Endodermal cell (in vitro differentiated cells): ENCODE results near the gene TLE1. TPM values are rescaled to one million over a fixed set of nuclear protein-coding genes. Genes with fewer than 3 reads are reported as not detected.

ENCODE experiments used
- DNase-seq: peaks from one replicate; pipeline ENCODE4 v3.0.0-alpha.2; 2017
- H3K27ac ChIP-seq: 2 replicates; pipeline ENCODE4 v1.5.1; 2013; ENCODE audit warnings: mild to moderate bottlenecking, low read depth, low read length, moderate library complexity
- H3K27me3 ChIP-seq: 2 replicates; pipeline ENCODE4 v1.6.1; 2013; ENCODE audit warnings: mild to moderate bottlenecking, low read length, moderate library complexity; ENCODE audit not compliant: insufficient read depth, control insufficient read depth, poor library complexity, severe bottlenecking
- H3K36me3 ChIP-seq: 2 replicates; pipeline ENCODE4 v1.7.0; 2013; ENCODE audit warnings: mild to moderate bottlenecking, low read length, moderate library complexity; ENCODE audit not compliant: control insufficient read depth, insufficient read depth
- H3K4me1 ChIP-seq: one replicate; pipeline ENCODE4 v1.7.0; 2013; ENCODE audit warnings: low read length; ENCODE audit not compliant: control insufficient read depth, insufficient read depth
- H3K4me3 ChIP-seq: 2 replicates; pipeline ENCODE4 v1.5.1; 2013; ENCODE audit warnings: mild to moderate bottlenecking, low read length, moderate library complexity
- H3K9ac ChIP-seq: 2 replicates; pipeline ENCODE4 v1.6.1; 2013; ENCODE audit warnings: mild to moderate bottlenecking, low read length, moderate library complexity; ENCODE audit not compliant: poor library complexity, severe bottlenecking; ENCODE audit errors: extremely low read depth
- H3K9me3 ChIP-seq: 2 replicates; pipeline ENCODE4 v1.6.1; 2013; ENCODE audit warnings: mild to moderate bottlenecking, low read length, moderate library complexity; ENCODE audit not compliant: control insufficient read depth
- H3K27ac Mint-ChIP-seq: 2 replicates; pipeline ENCODE4 v1.8.0; 2020; ENCODE audit warnings: mixed read lengths
- H3K27me3 Mint-ChIP-seq: 2 replicates; pipeline ENCODE4 v1.8.0; 2021; ENCODE audit warnings: mild to moderate bottlenecking, mixed read lengths; ENCODE audit not compliant: insufficient read depth
- H3K36me3 Mint-ChIP-seq: 2 replicates; pipeline ENCODE4 v1.8.0; 2020; ENCODE audit warnings: low read depth, mixed read lengths
- H3K4me1 Mint-ChIP-seq: 2 replicates; pipeline ENCODE4 v1.8.0; 2020; ENCODE audit warnings: mixed read lengths
- H3K4me3 Mint-ChIP-seq: 2 replicates; pipeline ENCODE4 v1.8.0; 2020; ENCODE audit warnings: mild to moderate bottlenecking, moderate library complexity, mixed read lengths
- H3K9me3 Mint-ChIP-seq: 2 replicates; pipeline ENCODE4 v1.8.0; 2020; ENCODE audit warnings: mild to moderate bottlenecking, mixed read lengths
- CTCF ChIP-seq: fragments of 200-600 bp; sonication (generic); conservative IDR thresholded peaks from 2 replicates; pipeline ENCODE4 v1.5.0; 2021; ENCODE audit warnings: antibody characterized with exemption, mild to moderate bottlenecking
- WGBS, 2 experiments: methylation state at CpG; one replicate each; pipeline versions ENCODE4 v1.1.5 to v1.1.7; 2013; ENCODE audit warnings: missing lambda C conversion rate in 2 of 2, mixed read lengths in 1 of 2; ENCODE audit not compliant: insufficient coverage in 1 of 2, insufficient read length in 1 of 2; 5-methylcytosine and 5-hydroxymethylcytosine counted together
- total RNA-seq, 2 donors: library from RNA; stranded (reverse); fragmentation: NEBNext Ultra II Directional in 1 of 2; extraction: Animal tissue kit (Norgen Biotek cat#: 25700) in 1 of 2; gene quantifications; 2 replicates in 1 of 2; 3 replicates in 1 of 2; pipeline ENCODE4 v1.2.1, GENCODE V29; 2021

The TLE1 gene
- total RNA-seq, 2 donors from 2014 or later = 49.7 to 73.5 TPM

- H3K4me3 ChIP-seq = no peak overlapping the region
- H3K36me3 ChIP-seq = peaks cover 83% of the 10 kb centered on the region
- no peak for DNase-seq
- no peaks in the 10 kb centered on the region for H3K4me1 ChIP-seq
- H3K4me1 Mint-ChIP-seq = peaks cover 23% of the 10 kb centered on the region
- 95 to 100% methylated on average over 2 to 3 of the region's 3 CpGs for WGBS, 2 experiments
- H3K9me3 Mint-ChIP-seq = no peaks in the 10 kb centered on the region
- no peak overlapping the region for H3K4me3 Mint-ChIP-seq
- no peak overlapping the region for H3K27ac Mint-ChIP-seq
- H3K27me3 Mint-ChIP-seq = no peaks in the 10 kb centered on the region
- TF ChIP-seq CTCF = no peak
- H3K36me3 Mint-ChIP-seq = peaks cover 78% of the 10 kb centered on the region
- H3K9me3 ChIP-seq = no peaks in the 10 kb centered on the region
- no peak overlapping the region for H3K27ac ChIP-seq
- H3K9ac ChIP-seq = no peak overlapping the region
- no peaks in the 10 kb centered on the region for H3K27me3 ChIP-seq
Measured at GRCh38 chr9:81671880-81672280, 17.5 kb downstream of the TLE1 start.

DNA sequence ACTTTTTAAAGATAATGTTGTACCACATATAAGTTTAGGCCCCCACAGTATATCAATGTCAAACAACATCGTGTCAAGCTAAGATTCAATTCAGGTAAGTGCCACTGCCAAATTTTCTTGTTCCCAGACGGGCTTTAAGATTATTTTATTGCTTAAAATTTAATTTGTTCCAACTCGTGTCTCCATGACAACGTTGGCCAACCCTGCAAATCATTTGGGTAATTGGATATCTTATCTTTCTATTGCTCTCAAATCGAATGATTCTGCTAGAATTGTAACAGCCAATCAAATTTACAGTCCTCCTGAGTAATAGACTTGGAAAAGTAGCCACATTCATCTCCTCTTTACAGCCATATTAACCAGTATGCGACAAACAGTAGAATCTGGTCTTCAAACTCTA lies 19.5 kb downstream of the TLE1 start:
- TF ChIP-seq CTCF = no peak
- Mint-ChIP-seq H3K4me1 (peaks cover 41% of the 10 kb centered on the region), H3K4me3 (no peak overlapping the region), H3K27ac (no peak overlapping the region), H3K27me3 (no peaks in the 10 kb centered on the region), H3K36me3 (peaks cover 62% of the 10 kb centered on the region), H3K9me3 (no peaks in the 10 kb centered on the region)
- Histone ChIP-seq H3K27me3 (no peaks in the 10 kb centered on the region), H3K36me3 (peaks cover 63% of the 10 kb centered on the region), H3K27ac (peak overlapping the region; percentile 25), H3K9me3 (no peaks in the 10 kb centered on the region), H3K4me3 (no peak overlapping the region), H3K4me1 (peaks cover 3% of the 10 kb centered on the region), H3K9ac (no peak overlapping the region)
- DNase-seq = no peak
- WGBS, 2 experiments = 95 to 96% methylated on average over 4 to 6 of the region's 6 CpGs

DNA sequence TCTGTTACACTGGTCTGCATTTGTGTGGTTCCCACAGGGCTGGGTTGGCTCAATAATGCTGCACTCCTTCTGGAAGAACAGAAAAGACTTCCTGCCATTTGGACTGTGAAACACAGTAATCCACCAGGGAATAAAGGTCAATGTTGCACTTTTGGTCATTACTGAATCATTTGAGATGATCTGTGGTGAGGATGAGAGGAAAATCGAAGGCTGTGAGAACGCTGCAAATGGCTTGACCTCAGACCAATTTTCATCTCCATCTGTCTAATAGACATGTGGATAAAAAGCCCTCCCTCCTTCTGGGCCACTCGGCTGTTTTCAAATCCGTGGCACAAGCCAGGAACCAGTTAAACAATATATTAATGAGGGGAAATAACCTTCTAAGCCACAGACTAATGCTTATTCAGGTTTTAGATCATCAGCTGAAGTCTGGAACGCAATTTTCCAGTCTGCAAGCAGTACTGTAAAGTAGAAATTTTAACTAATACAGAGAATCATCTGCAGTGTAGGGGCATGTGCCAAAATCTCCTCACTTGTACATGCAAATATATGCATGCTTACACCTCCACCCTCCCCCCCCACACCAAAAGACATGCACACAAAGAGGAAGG lies 20.2 kb downstream of the TLE1 start:
- peaks cover 6% of the 10 kb centered on the region for H3K4me1 ChIP-seq
- no peaks in the 10 kb centered on the region for H3K27me3 ChIP-seq
- H3K4me3 ChIP-seq = no peak overlapping the region
- no peak for TF ChIP-seq CTCF
- Mint-ChIP-seq H3K9me3 (no peaks in the 10 kb centered on the region), H3K4me1 (peaks cover 41% of the 10 kb centered on the region), H3K27ac (peak overlapping the region; percentile 39), H3K36me3 (peaks cover 61% of the 10 kb centered on the region), H3K27me3 (no peaks in the 10 kb centered on the region), H3K4me3 (no peak overlapping the region)
- peaks cover 59% of the 10 kb centered on the region for H3K36me3 ChIP-seq
- no peak for DNase-seq
- peak overlapping the region; percentile 25 for H3K27ac ChIP-seq
- no peak overlapping the region for H3K9ac ChIP-seq
- H3K9me3 ChIP-seq = no peaks in the 10 kb centered on the region
- WGBS, 2 experiments = 98 to 100% methylated on average over 2 to 5 of the region's 5 CpGs
